Endothelial cell of umbilical vein (primary cell): ENCODE measurements around the gene U2AF2. TPM values are rescaled to one million over a fixed set of nuclear protein-coding genes. Genes with fewer than 3 reads are reported as not detected.

Experiments
- BruUV-seq: library from RNA; stranded (reverse); fragments of 400-500 nt; replicated peaks from 2 replicates; lab custom pipeline; 2021; lab: Mats Ljungman, UMichigan
- CTCF ChIA-PET: fragments of 300-600, 350-600 bp; sonication (Branson Sonifier 250); formaldehyde crosslinking; loops from one replicate; lab custom pipeline; 2021; ENCODE audit warnings: antibody characterized with exemption, inconsistent platforms; lab: Charles Lee
- POLR2A ChIA-PET: fragments of 300-600, 350-600 bp; sonication (Branson Sonifier 250); formaldehyde crosslinking; loops from one replicate; lab custom pipeline; 2021; ENCODE audit warnings: antibody characterized with exemption, inconsistent platforms; lab: Charles Lee
- DNase-seq: peaks from one replicate; pipeline ENCODE4 v3.0.0-alpha.2; 2011; ENCODE audit warnings: low read depth, low spot score
- FAIRE-seq: peaks from 2 replicates; lab custom pipeline; 2011; peaks lifted over from hg19 to GRCh38; lab: Jason Lieb, UNC
- H2AFZ ChIP-seq: 2 replicates; pipeline ENCODE4 v1.6.0; 2012; ENCODE audit warnings: low read depth, low read length, control low read depth, inconsistent platforms
- H3K27ac ChIP-seq: 2 replicates; pipeline ENCODE4 v1.5.1; 2011; ENCODE audit warnings: low read depth, mild to moderate bottlenecking, control low read depth, low read length, moderate library complexity; ENCODE audit not compliant: insufficient read depth
- H3K27me3 ChIP-seq, 2 experiments: 2 replicates each; pipeline versions ENCODE4 v1.6.0 to v1.6.1; 2011; ENCODE audit warnings: low read length in 2 of 2, mixed read lengths in 1 of 2; ENCODE audit not compliant: control insufficient read depth in 2 of 2, insufficient read depth in 2 of 2
- H3K36me3 ChIP-seq, 2 experiments: 2 replicates in 1 of 2; 3 replicates in 1 of 2; pipeline ENCODE4 v1.5.1; 2011; ENCODE audit warnings: low read length in 2 of 2, mild to moderate bottlenecking in 1 of 2, moderate library complexity in 1 of 2; ENCODE audit not compliant: control insufficient read depth in 2 of 2, insufficient read depth in 2 of 2; ENCODE audit errors: extremely low read depth in 1 of 2
- H3K4me1 ChIP-seq: 3 replicates; pipeline ENCODE4 v1.5.1; 2011; ENCODE audit warnings: mild to moderate bottlenecking, low read length; ENCODE audit not compliant: control insufficient read depth, insufficient read depth; ENCODE audit errors: extremely low read depth
- H3K4me2 ChIP-seq: 2 replicates; pipeline ENCODE4 v1.6.1; 2011; ENCODE audit warnings: low read length, control low read depth, mixed read lengths; ENCODE audit not compliant: insufficient read depth
- H3K4me3 ChIP-seq, 3 experiments: fragments of 200-600 bp in 1 of 3; sonication (generic), shearing (Covaris generic) in 1 of 3; replicated peaks in 1 of 3; 2 replicates each; pipeline ENCODE4 v1.5.1; 2011 to 2016; ENCODE audit warnings: control low read depth in 3 of 3, low read length in 3 of 3, mild to moderate bottlenecking in 2 of 3, inconsistent platforms in 1 of 3, low read depth in 1 of 3, moderate library complexity in 1 of 3; ENCODE audit not compliant: insufficient read depth in 1 of 3
- H3K79me2 ChIP-seq: 2 replicates; pipeline ENCODE4 v1.6.0; 2012; ENCODE audit warnings: low read length, inconsistent platforms; ENCODE audit not compliant: control insufficient read depth, insufficient read depth
- H3K9ac ChIP-seq: replicated peaks from 2 replicates; pipeline ENCODE3; 2011; ENCODE audit warnings: low read length, control low read depth; ENCODE audit not compliant: insufficient read depth; ENCODE audit errors: extremely low read depth
- H3K9me1 ChIP-seq: replicated peaks from 3 replicates; pipeline ENCODE4 v1.6.0; 2011; ENCODE audit warnings: mild to moderate bottlenecking, low read length; ENCODE audit not compliant: control insufficient read depth, insufficient read depth; ENCODE audit errors: extremely low read depth
- H3K9me3 ChIP-seq: replicated peaks from 2 replicates; pipeline ENCODE4 v1.5.1; 2012; ENCODE audit warnings: low read length, inconsistent platforms; ENCODE audit not compliant: control insufficient read depth, insufficient read depth
- H4K20me1 ChIP-seq: replicated peaks from 2 replicates; pipeline ENCODE3; 2011; ENCODE audit warnings: mild to moderate bottlenecking, low read length; ENCODE audit not compliant: control insufficient read depth, insufficient read depth; ENCODE audit errors: extremely low read depth
- CTCF ChIP-seq, 2 donors: IDR thresholded peaks; 1 replicate in 1 of 2; 2 replicates in 1 of 2; pipeline ENCODE4 v1.5.1; 2011; ENCODE audit warnings: low read length in 2 of 2, mild to moderate bottlenecking in 2 of 2, moderate library complexity in 2 of 2, control low read depth in 1 of 2, inconsistent platforms in 1 of 2, low read depth in 1 of 2; ENCODE audit not compliant: insufficient read depth in 1 of 2; ENCODE audit errors: extremely low read depth in 1 of 2
- EZH2 ChIP-seq: IDR thresholded peaks from 2 replicates; pipeline ENCODE4 v1.6.1; 2012; ENCODE audit warnings: borderline replicate concordance, low read depth, mild to moderate bottlenecking, moderate library complexity, low read length, inconsistent platforms; ENCODE audit not compliant: severe bottlenecking
- FOS ChIP-seq: IDR thresholded peaks from 2 replicates; pipeline ENCODE4 v1.6.1; 2011; ENCODE audit warnings: mild to moderate bottlenecking, low read length, moderate library complexity, borderline replicate concordance; ENCODE audit not compliant: insufficient read depth
- GATA2 ChIP-seq: IDR thresholded peaks from 2 replicates; pipeline ENCODE4 v1.7.0; 2011; ENCODE audit warnings: low read depth, mild to moderate bottlenecking, moderate library complexity, mixed read lengths, low read length; ENCODE audit not compliant: insufficient read length, insufficient read depth
- JUN ChIP-seq: IDR thresholded peaks from 2 replicates; pipeline ENCODE4 v1.6.1; 2011; ENCODE audit warnings: borderline replicate concordance, low read depth; ENCODE audit not compliant: insufficient read length, insufficient read depth
- MAX ChIP-seq: IDR thresholded peaks from 2 replicates; pipeline ENCODE4 v1.6.1; 2011; ENCODE audit not compliant: insufficient read depth, insufficient read length
- MYC ChIP-seq: IDR thresholded peaks from one replicate; pipeline ENCODE4 v1.6.1; 2011; ENCODE audit warnings: mild to moderate bottlenecking, low read depth, low read length
- POLR2A ChIP-seq: IDR thresholded peaks from 2 replicates; pipeline ENCODE4 v1.6.1; 2012; ENCODE audit warnings: low read depth, mild to moderate bottlenecking, control low read depth, low read length
- POLR2AphosphoS5 ChIP-seq: IDR thresholded peaks from 2 replicates; pipeline ENCODE4 v1.6.1; 2012; ENCODE audit warnings: low read depth, mild to moderate bottlenecking, control low read depth, low read length, moderate library complexity; ENCODE audit not compliant: insufficient read depth
- dilution Hi-C: fragments of 300-500 bp; cut with MboI; formaldehyde crosslinking; loops from one replicate; pipeline ENCODE4 v1.15.0; 2019; ENCODE audit warnings: low sequenced_read_pairs; ENCODE audit not compliant: extremely low pct_ligation_motif_present
- intact Hi-C: fragments of 100-400 bp; cut with micrococcal nuclease; formaldehyde crosslinking; loops from one replicate; pipeline ENCODE4 v1.10.0; 2022
- polyA plus RNA-seq, 4 experiments: library from polyadenylated mRNA; depleted of rRNA in 3 of 4; stranded (reverse) in 3 of 4; unstranded in 1 of 4; fragments of >200 nt; gene quantifications; 2 replicates each; pipeline versions ENCODE4 v1.2.1 to v1.2.3, GENCODE V29; 2011 to 2012; ENCODE audit warnings: missing spikeins in 1 of 4
- total RNA-seq: library from RNA; stranded (reverse); gene quantifications from 2 replicates; pipeline ENCODE4 v1.2.3, GENCODE V29; 2021

The U2AF2 gene
- total and polyA plus RNA-seq, 2 donors (not counting 3 experiments of a cell fraction or from before 2014, with no cell fraction given) = 183 to 259 TPM

- CTCF ChIA-PET = interaction anchor here (2.2 kb wide), 1 partner anchor 13 kb away, joined by 22 read pairs; no protein-coding TSS in a partner anchor
- no TSS peak for BruUV-seq
- dilution Hi-C loops = no loop called here
These were observed 4.1 kb downstream of the U2AF2 start for GRCh38 chr19:55658846-55659459.

More at GRCh38 chr19:55658846-55659459, 4.1 kb downstream of the U2AF2 start:
- Histone ChIP-seq H3K9me3 (no peaks in the 10 kb centered on the region), H4K20me1 (peaks cover 12% of the 10 kb centered on the region), H3K4me1 (peaks cover 25% of the 10 kb centered on the region), H3K4me3 (no peak overlapping the region), H3K79me2 (peaks cover 88% of the 10 kb centered on the region), H3K36me3 (peaks cover 11 to 42% of the 10 kb centered on the region in 2 experiments), H2AFZ (no peak overlapping the region), H3K9me1 (no peaks in the 10 kb centered on the region), H3K9ac (no peak overlapping the region), H3K27ac (no peak overlapping the region), H3K27me3 (no peaks in the 10 kb centered on the region), H3K4me2 (no peak overlapping the region)
- TF ChIP-seq POLR2A = no peak
- TF ChIP-seq POLR2AphosphoS5 = no peak
- TF ChIP-seq JUN = no peak
- TF ChIP-seq MYC = no peak
- TF ChIP-seq CTCF (IDR thresholded peaks at IDR 0.05; ENCODE audit: extremely low read depth in 1 of 2, insufficient read depth in 1 of 2, low read depth in 1 of 2, low read length in 2 of 2) = no peak
- TF ChIP-seq GATA2 = no peak
- TF ChIP-seq EZH2 = no peak
- no peak for TF ChIP-seq MAX
- TF ChIP-seq FOS = no peak
- POLR2A ChIA-PET = no interaction called here
- FAIRE-seq (no peak), DNase-seq (no peak)
- intact Hi-C loops = loop anchor here (10.0 kb wide), 3 partner anchors 324 to 1194 kb away; partner anchors contain the start of genes KMT5C, LENG9 and ZNF787
